K562 (cell line): ENCODE data around the gene BROX. TPM values are rescaled to one million over a fixed set of nuclear protein-coding genes. Genes with fewer than 3 reads are reported as not detected.

Source experiments
- CAMTA2 ChIP-seq: fragments of 250-450 bp; sonication (Bioruptor Pico); conservative IDR thresholded peaks from 2 replicates; pipeline ENCODE4 v1.5.1; 2022
- CBX3 ChIP-seq, 2 experiments: IDR thresholded peaks; 1 replicate in 1 of 2; 2 replicates in 1 of 2; pipeline ENCODE4 v1.6.1; 2012; ENCODE audit warnings: inconsistent platforms in 2 of 2, low read length in 2 of 2, borderline replicate concordance in 1 of 2, control low read depth in 1 of 2
- CLOCK ChIP-seq: fragments of 250-450 bp; sonication (Bioruptor Pico); IDR thresholded peaks from 2 replicates; pipeline ENCODE4 v1.4.0; 2020; ENCODE audit warnings: mild to moderate bottlenecking, moderate library complexity, borderline replicate concordance
- ELF4 ChIP-seq: fragments of 450-650 bp; formaldehyde crosslinking; IDR thresholded peaks from 2 replicates; pipeline ENCODE4 v1.4.0; 2022; ENCODE audit warnings: missing genetic modification characterization
- FOXP1 ChIP-seq: sonication (generic); formaldehyde crosslinking; IDR thresholded peaks from 2 replicates; pipeline ENCODE4 v1.8.0; 2022; ENCODE audit warnings: mild to moderate bottlenecking, missing genetic modification reagents
- GABPA ChIP-seq: fragments of 200-800 bp; sonication (Bioruptor generic); conservative IDR thresholded peaks from 2 replicates; pipeline ENCODE4 v1.6.1; 2016; ENCODE audit warnings: low read depth, missing genetic modification characterization, missing compliant biosample characterization
- HMG20B ChIP-seq: fragments of 250-450 bp; sonication (Bioruptor Pico); IDR thresholded peaks from 2 replicates; pipeline ENCODE4 v1.5.0; 2021; ENCODE audit warnings: mild to moderate bottlenecking
- HOMEZ ChIP-seq: fragments of 250-450 bp; sonication (Bioruptor Pico); IDR thresholded peaks from 2 replicates; pipeline ENCODE4 v1.4.0; 2020; ENCODE audit warnings: mild to moderate bottlenecking, moderate library complexity
- KAT8 ChIP-seq: fragments of 450-650 bp; IDR thresholded peaks from 2 replicates; pipeline ENCODE4 v1.6.1; 2016; ENCODE audit warnings: low read depth, mild to moderate bottlenecking
- MITF ChIP-seq: IDR thresholded peaks from 2 replicates; pipeline ENCODE4 v1.6.1; 2014; ENCODE audit warnings: antibody characterized with exemption
- NRF1 ChIP-seq, 2 experiments: fragments of 450-650 bp; IDR thresholded peaks in 1 of 2; conservative IDR thresholded peaks in 1 of 2; 2 replicates each; pipeline ENCODE4 v1.6.1; 2014; ENCODE audit warnings: mild to moderate bottlenecking in 2 of 2
- PCBP1 ChIP-seq: fragments of 200-400 bp; formaldehyde crosslinking; IDR thresholded peaks from 2 replicates; pipeline ENCODE4 v1.6.1; 2018; ENCODE audit warnings: mild to moderate bottlenecking, low read depth, low read length; ENCODE audit not compliant: poor library complexity, severe bottlenecking
- PHTF2 ChIP-seq: fragments of 250-450 bp; sonication (Bioruptor Pico); IDR thresholded peaks from 2 replicates; pipeline ENCODE4 v1.5.0; 2021; ENCODE audit warnings: mild to moderate bottlenecking
- POLR3G ChIP-seq: IDR thresholded peaks from 2 replicates; pipeline ENCODE4 v1.6.1; 2011; ENCODE audit not compliant: insufficient read length, insufficient replicate concordance; ENCODE audit errors: extremely low read depth
- PTTG1 ChIP-seq: fragments of 450-650 bp; IDR thresholded peaks from 2 replicates; pipeline ENCODE4 v1.6.1; 2016; ENCODE audit warnings: low read depth, mild to moderate bottlenecking, missing genetic modification characterization, missing compliant biosample characterization
- RBM15 ChIP-seq: fragments of 200-400 bp; formaldehyde crosslinking; IDR thresholded peaks from 2 replicates; pipeline ENCODE4 v1.6.1; 2018; ENCODE audit warnings: mild to moderate bottlenecking, low read length, moderate library complexity; ENCODE audit not compliant: insufficient read depth
- SMARCB1 ChIP-seq: IDR thresholded peaks from 2 replicates; pipeline ENCODE4 v1.6.1; 2011; ENCODE audit warnings: improper control_type of control experiment, low read depth; ENCODE audit not compliant: insufficient read length
- TARDBP ChIP-seq: fragments of 450-650 bp; IDR thresholded peaks from 2 replicates; pipeline ENCODE4 v1.6.1; 2016
- WHSC1 ChIP-seq: IDR thresholded peaks from one replicate; pipeline ENCODE4 v1.6.1; 2012; ENCODE audit warnings: low read length, control low read depth, inconsistent platforms
- ZC3H8 ChIP-seq: fragments of 450-650 bp; IDR thresholded peaks from 2 replicates; pipeline ENCODE4 v1.6.1; 2017
- ZNF274 ChIP-seq: IDR thresholded peaks from 2 replicates; pipeline ENCODE4 v1.6.1; 2011; ENCODE audit warnings: low read depth, mild to moderate bottlenecking, low read length, moderate library complexity, borderline replicate concordance
- ZNF589 ChIP-seq: fragments of 200-800 bp; sonication (Bioruptor generic); IDR thresholded peaks from 2 replicates; pipeline ENCODE4 v1.6.1; 2016; ENCODE audit warnings: low read depth, missing genetic modification characterization, missing compliant biosample characterization
- ZNF707 ChIP-seq: fragments of 250-450 bp; sonication (Bioruptor Pico); conservative IDR thresholded peaks from 2 replicates; pipeline ENCODE4 v1.8.0; 2022; ENCODE audit warnings: inconsistent platforms, mild to moderate bottlenecking, moderate library complexity
- ZSCAN32 ChIP-seq: fragments of 450-650 bp; formaldehyde crosslinking; IDR thresholded peaks from 2 replicates; pipeline ENCODE4 v1.4.0; 2020; ENCODE audit warnings: mild to moderate bottlenecking, moderate library complexity
- polyA plus RNA-seq, 8 experiments: library from polyadenylated mRNA; depleted of rRNA in 4 of 8; stranded (reverse) in 5 of 8; unstranded in 3 of 8; fragments of >200 nt; fragmentation: Nextera tagmentation in 2 of 8; fragmentation: Illumina TruSeq in 1 of 8; extraction: Ambion mirVana in 2 of 8; extraction: Trizol in 1 of 8; gene quantifications; 2 replicates each; pipeline versions ENCODE4 v1.2.1 to v1.2.3, GENCODE V29; 2011 to 2014; ENCODE audit warnings: inconsistent platforms in 1 of 8, missing spikeins in 1 of 8
- total RNA-seq, 7 experiments: library from RNA; depleted of rRNA in 6 of 7; stranded (reverse); fragments of >200 nt in 6 of 7; fragmentation: Illumina TruSeq in 2 of 7; extraction: Trizol in 2 of 7; gene quantifications; 2 replicates each; pipeline versions ENCODE4 v1.2.1 to v1.2.3, GENCODE V29; 2011 to 2021; ENCODE audit warnings: low replicate concordance in 1 of 7

Gene BROX
- total and polyA plus RNA-seq, 9 of the 15 experiments (the other 6 are each of a cell fraction or from before 2014, with no cell fraction given), result 9.4 to 153 (median 45.1) TPM

- no peak for TF ChIP-seq CBX3 (IDR thresholded peaks at IDR 0.05; ENCODE audit: borderline replicate concordance in 1 of 2, low read length in 2 of 2)
- TF ChIP-seq PTTG1 (tag), result no peak
- TF ChIP-seq ELF4 (CRISPR knock-in tag), result peak; percentile 98
- TF ChIP-seq KAT8, result no peak
- no peak for TF ChIP-seq POLR3G
- TF ChIP-seq CLOCK (CRISPR knock-in tag), result no peak
- peak; percentile 96 for TF ChIP-seq MITF
- TF ChIP-seq ZSCAN32 (CRISPR knock-in tag), result no peak
- TF ChIP-seq ZNF274, result no peak
- no peak for TF ChIP-seq NRF1 (conservative IDR thresholded peaks at IDR 0.05 in 1 of 2, IDR thresholded peaks at IDR 0.05 in 1 of 2)
- TF ChIP-seq FOXP1 (CRISPR knock-in tag), result no peak
- TF ChIP-seq PCBP1, result peak; percentile 58
- TF ChIP-seq HMG20B (CRISPR knock-in tag), result 0 out of 2 replicates have a peak, but pooled peaks have one; percentile 38
- no peak for TF ChIP-seq SMARCB1
- TF ChIP-seq ZNF707 (CRISPR knock-in tag), result 0 out of 2 replicates have a peak, but pooled peaks have one; percentile 59
- TF ChIP-seq GABPA, result no peak
- TF ChIP-seq HOMEZ (CRISPR knock-in tag), result peak; percentile 62; the same call in 1 of the 2 replicates
- TF ChIP-seq CAMTA2 (CRISPR knock-in tag), result no peak; the same call in 1 of the 2 replicates
- peak; percentile 60; the same call in 1 of the 2 replicates for TF ChIP-seq ZC3H8
- no peak for TF ChIP-seq WHSC1
- no peak for TF ChIP-seq RBM15
- peak; percentile 31; the same call in 1 of the 2 replicates for TF ChIP-seq ZNF589 (CRISPR knock-in tag)
- no peak for TF ChIP-seq PHTF2 (CRISPR knock-in tag)
- peak; percentile 80; the same call in 1 of the 2 replicates for TF ChIP-seq TARDBP
These were observed at the start of gene BROX, which contains the start of gene AIDA (continued) for GRCh38 chr1:222712253-222713090.
